ENCODE results near the gene TFAP2B.

TFAP2B gene

GRCh38 chr6:50842446-50842845 lies 23.8 kb downstream of the TFAP2B start:
- Histone ChIP-seq H3K4me3 (no peak overlapping the region), H3K9me3 (replicated peaks in 1 of 11) (peaks cover 7 to 21% (median 14%) of the 10 kb centered on the region in 11 experiments; a peak in 20 of 22 replicates), H3K4me1 (peaks cover 0 to 6% (median 5%) of the 10 kb centered on the region in 10 experiments; a peak in 5 of 20 replicates), H3K9ac (no peak overlapping the region), H3K27ac (no peak overlapping the region), H3K36me3 (no peaks in the 10 kb centered on the region), H3K4me2 (no peak overlapping the region), H4K20me1 (no peaks in the 10 kb centered on the region), H3K27me3 (peaks cover 0 to 30% (median 9%) of the 10 kb centered on the region in 11 experiments; a peak in 8 of 22 replicates)
- TF ChIP-seq Cebpa-rat (IDR thresholded peaks at IDR 0.05): no peak

- Histone ChIP-seq H3K27me3 (peaks cover 0 to 34% (median 13%) of the 10 kb centered on the region in 11 experiments; a peak in 8 of 22 replicates), H3K9ac (no peak overlapping the region), H4K20me1 (no peaks in the 10 kb centered on the region), H3K4me1 (peaks cover 0 to 2% (median under 1%) of the 10 kb centered on the region in 10 experiments; a peak in 5 of 20 replicates), H3K27ac (no peak overlapping the region), H3K9me3 (replicated peaks in 1 of 11) (peaks cover 7 to 21% (median 14%) of the 10 kb centered on the region in 11 experiments; a peak in 20 of 22 replicates), H3K36me3 (no peaks in the 10 kb centered on the region), H3K4me3 (no peak overlapping the region), H3K4me2 (no peak overlapping the region)
- no peak for TF ChIP-seq Cebpa-rat (IDR thresholded peaks at IDR 0.05)
These were observed 24.3 kb downstream of the TFAP2B start for GRCh38 chr6:50842861-50843384.

GRCh38 chr6:50843842-50844241 lies 25.2 kb downstream of the TFAP2B start:
- Histone ChIP-seq H3K9me3 (replicated peaks in 1 of 11) (peaks cover 7 to 21% (median 14%) of the 10 kb centered on the region in 11 experiments; a peak in 20 of 22 replicates), H3K27me3 (peaks cover 0 to 37% (median 19%) of the 10 kb centered on the region in 11 experiments; a peak in 8 of 22 replicates), H3K27ac (no peak overlapping the region), H4K20me1 (no peaks in the 10 kb centered on the region), H3K4me3 (no peak overlapping the region), H3K4me2 (no peak overlapping the region), H3K36me3 (no peaks in the 10 kb centered on the region), H3K4me1 (no peaks in the 10 kb centered on the region), H3K9ac (no peak overlapping the region)
- TF ChIP-seq Cebpa-rat (IDR thresholded peaks at IDR 0.05): no peak

GRCh38 chr6:50845499-50846143 lies 26.9 kb downstream of the TFAP2B start:
- TF ChIP-seq Cebpa-rat (IDR thresholded peaks at IDR 0.05): no peak
- H3K9ac ChIP-seq: no peak overlapping the region
- peaks cover 14 to 34% (median 23%) of the 10 kb centered on the region in 11 experiments; a peak in 21 of 22 replicates for H3K9me3 ChIP-seq (replicated peaks in 1 of 11)
- H3K27me3 ChIP-seq: peaks cover 0 to 37% (median 19%) of the 10 kb centered on the region in 11 experiments; a peak in 8 of 22 replicates
- H3K4me1 ChIP-seq: no peaks in the 10 kb centered on the region
- no peak overlapping the region for H3K4me2 ChIP-seq
- H3K27ac ChIP-seq: no peak overlapping the region
- no peak overlapping the region for H3K4me3 ChIP-seq
- no peaks in the 10 kb centered on the region for H3K36me3 ChIP-seq
- H4K20me1 ChIP-seq: no peaks in the 10 kb centered on the region; a peak in 1 of 22 replicates

GRCh38 chr6:50846144-50846851 lies 27.6 kb downstream of the TFAP2B start:
- Histone ChIP-seq H3K36me3 (no peaks in the 10 kb centered on the region), H3K9me3 (replicated peaks in 1 of 11) (peaks cover 20 to 41% (median 26%) of the 10 kb centered on the region in 11 experiments; a peak in 21 of 22 replicates), H3K4me3 (no peak overlapping the region), H3K9ac (no peak overlapping the region), H4K20me1 (no peaks in the 10 kb centered on the region; a peak in 1 of 22 replicates), H3K27me3 (peaks cover 0 to 37% (median 19%) of the 10 kb centered on the region in 11 experiments; a peak in 8 of 22 replicates), H3K27ac (no peak overlapping the region), H3K4me2 (no peak overlapping the region), H3K4me1 (no peaks in the 10 kb centered on the region)
- no peak for TF ChIP-seq Cebpa-rat (IDR thresholded peaks at IDR 0.05)

GRCh38 chr6:50846852-50847155 lies 28.1 kb downstream of the TFAP2B start:
- Histone ChIP-seq H3K4me2 (no peak overlapping the region), H3K4me1 (no peaks in the 10 kb centered on the region), H3K9ac (no peak overlapping the region), H3K27ac (no peak overlapping the region), H4K20me1 (no peaks in the 10 kb centered on the region; a peak in 1 of 22 replicates), H3K4me3 (no peak overlapping the region), H3K36me3 (no peaks in the 10 kb centered on the region), H3K27me3 (peaks cover 0 to 37% (median 18%) of the 10 kb centered on the region in 11 experiments; a peak in 8 of 22 replicates), H3K9me3 (replicated peaks in 1 of 11) (peaks cover 22 to 44% (median 27%) of the 10 kb centered on the region in 11 experiments; a peak in 21 of 22 replicates)
- TF ChIP-seq Cebpa-rat (IDR thresholded peaks at IDR 0.05): no peak

- no peak for TF ChIP-seq Cebpa-rat (IDR thresholded peaks at IDR 0.05)
- Histone ChIP-seq H4K20me1 (no peaks in the 10 kb centered on the region; a peak in 1 of 22 replicates), H3K9ac (no peak overlapping the region), H3K36me3 (no peaks in the 10 kb centered on the region), H3K4me3 (no peak overlapping the region), H3K9me3 (replicated peaks in 1 of 11) (peaks cover 16 to 38% (median 23%) of the 10 kb centered on the region in 11 experiments; a peak in 21 of 22 replicates), H3K4me1 (no peaks in the 10 kb centered on the region), H3K27me3 (peaks cover 0 to 32% (median 15%) of the 10 kb centered on the region in 11 experiments; a peak in 8 of 22 replicates), H3K4me2 (no peak overlapping the region), H3K27ac (no peak overlapping the region)
These were observed 29.4 kb downstream of the TFAP2B start for GRCh38 chr6:50847890-50848594.

- Histone ChIP-seq H3K9me3 (replicated peaks in 1 of 11) (peaks cover 14 to 32% (median 22%) of the 10 kb centered on the region in 11 experiments; a peak in 21 of 22 replicates), H3K4me2 (no peak overlapping the region), H3K27ac (no peak overlapping the region), H3K9ac (no peak overlapping the region), H3K4me3 (no peak overlapping the region), H3K4me1 (no peaks in the 10 kb centered on the region), H3K36me3 (no peaks in the 10 kb centered on the region), H3K27me3 (peaks cover 0 to 23% (median 12%) of the 10 kb centered on the region in 11 experiments; a peak in 8 of 22 replicates), H4K20me1 (no peaks in the 10 kb centered on the region; a peak in 1 of 22 replicates)
- no peak for TF ChIP-seq Cebpa-rat (IDR thresholded peaks at IDR 0.05)
These were observed 30.5 kb downstream of the TFAP2B start for GRCh38 chr6:50848989-50849795.

Data from BLaER1 treated with 17β-estradiol and CSF1 and Interleukin-3, amounts not matched to agents 10 nM and 100 nM (cell line).